GM12891 (cell line): ENCODE results near the gene ATP12A.

Experiments
- POLR2A ChIP-seq: IDR thresholded peaks from 2 replicates; pipeline ENCODE4 v1.6.1; 2011; ENCODE audit warnings: low read depth, low read length, control low read depth
- POLR2AphosphoS5 ChIP-seq: IDR thresholded peaks from 2 replicates; pipeline ENCODE4 v1.6.1; 2011; ENCODE audit warnings: low read depth, low read length, control low read depth
- TAF1 ChIP-seq: IDR thresholded peaks from 2 replicates; pipeline ENCODE4 v1.6.1; 2011; ENCODE audit warnings: low read depth, low read length, control low read depth

DNA sequence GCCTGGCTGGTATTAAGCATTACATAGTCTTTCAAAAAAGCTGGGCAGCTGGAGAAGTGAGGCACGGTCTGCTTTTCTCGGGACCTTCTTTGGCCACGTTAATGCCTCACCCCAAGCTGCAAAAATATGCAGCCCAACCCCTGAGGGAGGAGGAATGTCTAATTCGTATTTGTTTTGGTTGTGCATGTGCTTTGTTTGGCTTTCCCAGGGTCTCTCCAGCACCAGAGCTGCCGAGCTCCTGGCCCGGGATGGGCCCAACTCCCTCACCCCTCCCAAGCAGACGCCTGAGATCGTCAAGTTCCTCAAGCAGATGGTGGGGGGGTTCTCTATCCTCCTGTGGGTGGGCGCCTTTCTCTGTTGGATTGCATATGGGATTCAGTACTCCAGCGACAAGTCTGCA is 7.9 kb downstream of the ATP12A start:
- TF ChIP-seq POLR2AphosphoS5 (no peak), POLR2A (no peak), TAF1 (no peak)
